Measurements from ENCODE around the gene RS1.

GRCh38 chrX:18719852-18720251 lies 47.9 kb upstream of the RS1 start:
- TF ChIP-seq POLR2A (IDR thresholded peaks at IDR 0.05; ENCODE audit: low read depth, low read length) (no peak), MAX (IDR thresholded peaks at IDR 0.05; ENCODE audit: insufficient read depth, insufficient read length) (no peak), EZH2 (IDR thresholded peaks at IDR 0.05; ENCODE audit: borderline replicate concordance, low read depth, low read length, severe bottlenecking) (no peak), CTCF (IDR thresholded peaks at IDR 0.05; ENCODE audit: extremely low read depth in 1 of 2, insufficient read depth in 1 of 2, low read depth in 1 of 2, low read length in 2 of 2) (no peak), POLR2AphosphoS5 (IDR thresholded peaks at IDR 0.05; ENCODE audit: insufficient read depth, low read depth, low read length) (no peak), MYC (IDR thresholded peaks at IDR 0.05; ENCODE audit: low read depth, low read length) (no peak), JUN (IDR thresholded peaks at IDR 0.05; ENCODE audit: borderline replicate concordance, insufficient read depth, insufficient read length, low read depth) (no peak), GATA2 (IDR thresholded peaks at IDR 0.05; ENCODE audit: insufficient read depth, insufficient read length, low read depth, low read length) (no peak), FOS (IDR thresholded peaks at IDR 0.05; ENCODE audit: borderline replicate concordance, insufficient read depth, low read length) (no peak)

All from endothelial cell of umbilical vein (primary cell).